CD4-positive, CD25-positive, alpha-beta regulatory T cell (primary cell): ENCODE measurements around the gene FNBP1L. TPM values are rescaled to one million over a fixed set of nuclear protein-coding genes. Genes with fewer than 3 reads are reported as not detected.

Source experiments
- ATAC-seq, 2 donors: fragments of 150-1000 bp; cut with Tn5 transposase; one replicate each; pipeline ENCODE4 v1.10.0; 2021; ENCODE audit warnings: low read depth in 2 of 2, moderate number of reproducible peaks in 2 of 2, moderate library complexity in 1 of 2
- DNase-seq, 3 donors: peaks; one replicate each; pipeline versions ENCODE4 v3.0.0 to v3.0.0-alpha.2; 2012 to 2022; ENCODE audit warnings: mixed read lengths in 1 of 3
- H3K27ac ChIP-seq: one replicate; pipeline ENCODE4 v1.7.0; 2013; ENCODE audit warnings: mild to moderate bottlenecking, low read length; ENCODE audit not compliant: insufficient read depth, poor library complexity, severe bottlenecking
- H3K27me3 ChIP-seq: one replicate; pipeline ENCODE4 v1.7.0; 2013; ENCODE audit warnings: low read length; ENCODE audit not compliant: control insufficient read depth, insufficient read depth
- H3K36me3 ChIP-seq: one replicate; pipeline ENCODE4 v1.7.0; 2013; ENCODE audit warnings: mild to moderate bottlenecking, low read length, moderate library complexity; ENCODE audit not compliant: control insufficient read depth, insufficient read depth
- H3K4me1 ChIP-seq: 2 replicates; pipeline ENCODE4 v1.7.0; 2013; ENCODE audit warnings: mild to moderate bottlenecking, low read length; ENCODE audit not compliant: insufficient read depth, control insufficient read depth, poor library complexity, severe bottlenecking
- H3K4me3 ChIP-seq: one replicate; pipeline ENCODE4 v1.7.0; 2013; ENCODE audit warnings: low read depth, mild to moderate bottlenecking, low read length, moderate library complexity
- H3K9me3 ChIP-seq, 2 experiments: 1 replicate in 1 of 2; 2 replicates in 1 of 2; pipeline ENCODE4 v1.7.0; 2013; ENCODE audit warnings: low read length in 2 of 2, mild to moderate bottlenecking in 1 of 2, moderate library complexity in 1 of 2; ENCODE audit not compliant: control insufficient read depth in 2 of 2
- H3K27ac Mint-ChIP-seq, 3 donors: one replicate each; pipeline ENCODE4 v1.8.0; 2020 to 2022; ENCODE audit warnings: mild to moderate bottlenecking in 3 of 3, mixed read lengths in 3 of 3, moderate library complexity in 2 of 3
- H3K27me3 Mint-ChIP-seq: one replicate; pipeline ENCODE4 v1.8.0; 2022; ENCODE audit warnings: mild to moderate bottlenecking, mixed read lengths
- H3K36me3 Mint-ChIP-seq: one replicate; pipeline ENCODE4 v1.8.0; 2020; ENCODE audit warnings: mixed read lengths
- H3K4me1 Mint-ChIP-seq, 4 donors: one replicate each; pipeline ENCODE4 v1.8.0; 2020 to 2022; ENCODE audit warnings: mixed read lengths in 4 of 4, mild to moderate bottlenecking in 1 of 4
- H3K4me3 Mint-ChIP-seq, 4 donors: one replicate each; pipeline ENCODE4 v1.8.0; 2020 to 2022; ENCODE audit warnings: mild to moderate bottlenecking in 4 of 4, mixed read lengths in 4 of 4, moderate library complexity in 3 of 4
- H3K9me3 Mint-ChIP-seq, 7 donors: one replicate each; pipeline ENCODE4 v1.8.0; 2020 to 2022; ENCODE audit warnings: mixed read lengths in 7 of 7, mild to moderate bottlenecking in 3 of 7, moderate library complexity in 2 of 7
- polyA plus RNA-seq, 4 donors: library from polyadenylated mRNA; unstranded; fragments of 300-500 nt; fragmentation: Illumina TruSeq; gene quantifications; one replicate each; pipeline ENCODE4 v1.2.3, GENCODE V29; 2021
- total RNA-seq: library from RNA; stranded (reverse); gene quantifications from one replicate; pipeline ENCODE4 v1.2.3, GENCODE V29; 2022

FNBP1L gene
- total and polyA plus RNA-seq, 5 donors from 2014 or later: 0.10 to 2.4 (median 0.34) TPM; not detected in 1

DNA sequence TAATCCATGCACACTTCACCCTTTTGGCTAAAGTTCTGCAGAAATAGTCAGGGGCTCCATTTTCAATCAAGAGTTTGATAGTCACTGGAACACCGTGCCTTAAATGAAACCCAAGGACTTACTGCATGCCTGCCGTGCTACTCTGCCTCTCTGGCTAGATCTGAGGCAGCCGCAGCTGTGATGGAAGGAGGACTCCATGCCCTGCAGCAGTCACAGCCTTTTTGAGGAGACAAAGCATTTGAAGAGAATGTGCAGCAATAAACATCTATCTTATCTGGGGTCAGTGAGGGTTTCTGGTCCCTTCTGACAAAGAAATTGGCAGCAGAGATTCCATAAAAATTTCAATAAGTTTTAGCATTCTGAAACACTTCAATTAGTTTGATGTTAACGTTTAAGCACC lies 155.7 kb downstream of the FNBP1L start:
- DNase-seq (no peak), ATAC-seq (no peak)
- Mint-ChIP-seq H3K27ac (no peak overlapping the region), H3K4me1 (peaks cover 0 to 9% (median 4%) of the 10 kb centered on the region in 4 donors), H3K9me3 (peaks cover 0 to 1% (median 0%) of the 10 kb centered on the region in 7 donors), H3K36me3 (no peaks in the 10 kb centered on the region), H3K4me3 (no peak overlapping the region), H3K27me3 (peaks cover 6% of the 10 kb centered on the region)
- peaks cover 4% of the 10 kb centered on the region for H3K4me1 ChIP-seq
- H3K36me3 ChIP-seq: no peaks in the 10 kb centered on the region
- H3K27ac ChIP-seq: no peak overlapping the region
- H3K27me3 ChIP-seq: no peaks in the 10 kb centered on the region
- no peaks in the 10 kb centered on the region for H3K9me3 ChIP-seq
- H3K4me3 ChIP-seq: no peak overlapping the region

Other genes with a start within 250 kb of the FNBP1L start
- gene DR1, start 102.2 kb upstream of the FNBP1L start, total RNA-seq: 85.4 TPM
- gene DR1, start 102.2 kb upstream of the FNBP1L start, polyA plus RNA-seq: 10 to 100 TPM; 69.5 to 83.5 (median 74.6) TPM
- 0.62 TPM for gene BCAR3, start 233.7 kb downstream of the FNBP1L start, total RNA-seq
- under 1 TPM in 2 of 4 donors, not detected in 2; 0.44 to 0.49 TPM for gene BCAR3, start 233.7 kb downstream of the FNBP1L start, polyA plus RNA-seq